Activated naive CD4-positive, alpha-beta T cell treated with anti-CD3 and anti-CD28 coated beads, Interleukin-2, amount 10 ng/mL, durations not matched to agents 7 days and 5 days (primary cell): ENCODE measurements around the gene BEND4.

Experiments used
- CTCF ChIA-PET: fragments of 350-600 bp; sonication (Branson Sonifier 250); formaldehyde crosslinking; loops from one replicate; lab custom pipeline; 2021; ENCODE audit warnings: antibody characterized with exemption; lab: Charles Lee
- DNase-seq: peaks from one replicate; pipeline ENCODE4 v3.0.0-alpha.2; 2020
- H3K27ac Mint-ChIP-seq: one replicate; pipeline ENCODE4 v1.8.0; 2021; ENCODE audit warnings: mild to moderate bottlenecking, moderate library complexity, mixed read lengths
- H3K27me3 Mint-ChIP-seq: one replicate; pipeline ENCODE4 v1.8.0; 2021; ENCODE audit warnings: mild to moderate bottlenecking, mixed read lengths
- H3K36me3 Mint-ChIP-seq: one replicate; pipeline ENCODE4 v1.8.0; 2021; ENCODE audit warnings: mixed read lengths
- H3K4me1 Mint-ChIP-seq: one replicate; pipeline ENCODE4 v1.8.0; 2021; ENCODE audit warnings: mixed read lengths
- H3K4me3 Mint-ChIP-seq: one replicate; pipeline ENCODE4 v1.8.0; 2021; ENCODE audit warnings: mild to moderate bottlenecking, moderate library complexity, mixed read lengths
- H3K9me3 Mint-ChIP-seq: one replicate; pipeline ENCODE4 v1.8.0; 2021; ENCODE audit warnings: mixed read lengths

The BEND4 gene

DNA sequence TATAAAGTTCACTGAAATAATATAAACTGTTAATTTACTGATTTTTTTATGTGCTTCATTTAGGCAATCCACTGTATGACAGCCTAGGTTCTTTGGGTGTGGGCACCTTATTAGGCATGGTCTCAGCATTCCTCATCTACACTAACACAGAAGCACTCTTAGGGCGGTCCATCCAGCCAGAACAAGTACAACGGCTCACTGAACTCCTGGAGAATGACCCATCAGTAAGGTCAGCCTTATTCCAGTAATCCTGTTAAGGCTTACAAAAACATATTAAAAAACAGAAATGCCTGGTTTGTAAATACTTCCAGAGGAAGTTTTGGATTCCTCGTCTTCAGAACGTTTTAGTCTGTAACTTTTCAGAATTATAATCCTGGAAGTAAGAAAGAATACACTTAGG, 82.0 kb downstream of the BEND4 start:
- H3K4me3 Mint-ChIP-seq, result no peak overlapping the region
- H3K36me3 Mint-ChIP-seq, result peaks cover 11% of the 10 kb centered on the region
- H3K9me3 Mint-ChIP-seq, result no peaks in the 10 kb centered on the region
- DNase-seq, result no peak
- H3K27me3 Mint-ChIP-seq, result no peaks in the 10 kb centered on the region
- H3K4me1 Mint-ChIP-seq, result no peaks in the 10 kb centered on the region
- H3K27ac Mint-ChIP-seq, result no peak overlapping the region
- CTCF ChIA-PET, result no interaction called here

DNA sequence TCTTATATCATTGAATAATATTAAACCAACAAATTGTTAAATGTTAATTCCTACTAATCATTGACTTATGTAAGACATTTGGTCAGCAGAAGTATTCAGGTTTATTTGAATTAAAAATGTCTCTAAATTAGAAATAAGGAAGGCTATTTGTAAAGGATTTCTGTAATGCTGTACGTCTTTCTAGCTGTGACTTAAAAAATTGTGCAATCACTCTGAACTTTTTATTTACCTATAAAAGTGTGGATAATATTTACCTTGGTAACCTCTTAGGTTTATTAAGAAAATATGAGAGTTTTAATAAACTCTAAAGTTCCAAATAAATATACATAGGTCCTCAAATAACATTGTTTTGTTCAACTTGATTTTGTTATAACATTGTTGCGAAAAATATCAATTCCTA, 85.2 kb downstream of the BEND4 start:
- Mint-ChIP-seq H3K4me3 (no peak overlapping the region), H3K36me3 (peaks cover 16% of the 10 kb centered on the region), H3K4me1 (no peaks in the 10 kb centered on the region), H3K27me3 (no peaks in the 10 kb centered on the region), H3K27ac (no peak overlapping the region), H3K9me3 (no peaks in the 10 kb centered on the region)
- no peak for DNase-seq
- CTCF ChIA-PET, result no interaction called here

DNA sequence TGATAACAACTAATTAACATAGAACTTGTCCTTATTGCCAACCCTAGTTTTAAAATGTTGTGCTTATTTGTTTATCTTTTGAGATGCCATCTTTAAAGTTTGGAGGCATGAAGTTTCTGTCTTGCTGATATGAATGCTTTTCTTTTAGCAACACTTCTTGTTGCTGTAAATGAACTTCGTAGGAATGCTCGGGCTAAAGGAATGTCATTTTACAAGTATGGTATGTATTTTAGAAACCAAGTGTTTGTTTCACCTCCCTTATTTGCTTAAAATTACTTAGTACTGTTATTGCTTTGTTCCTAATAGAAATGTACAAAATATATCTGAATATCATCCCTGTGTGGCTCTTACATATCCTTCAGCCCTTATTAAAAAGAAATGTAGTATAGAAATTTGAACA, 86.1 kb downstream of the BEND4 start:
- Mint-ChIP-seq H3K27ac (no peak overlapping the region), H3K4me1 (no peaks in the 10 kb centered on the region), H3K9me3 (no peaks in the 10 kb centered on the region), H3K4me3 (no peak overlapping the region), H3K36me3 (peaks cover 16% of the 10 kb centered on the region), H3K27me3 (no peaks in the 10 kb centered on the region)
- DNase-seq, result no peak
- CTCF ChIA-PET, result no interaction called here
